ENCODE measurements around the gene PTMA. TPM values are rescaled to one million over a fixed set of nuclear protein-coding genes. Genes with fewer than 3 reads are reported as not detected.

PTMA gene
- total RNA-seq, 2 experiments from 2014 or later: 1,700 to 2,208 TPM

DNA sequence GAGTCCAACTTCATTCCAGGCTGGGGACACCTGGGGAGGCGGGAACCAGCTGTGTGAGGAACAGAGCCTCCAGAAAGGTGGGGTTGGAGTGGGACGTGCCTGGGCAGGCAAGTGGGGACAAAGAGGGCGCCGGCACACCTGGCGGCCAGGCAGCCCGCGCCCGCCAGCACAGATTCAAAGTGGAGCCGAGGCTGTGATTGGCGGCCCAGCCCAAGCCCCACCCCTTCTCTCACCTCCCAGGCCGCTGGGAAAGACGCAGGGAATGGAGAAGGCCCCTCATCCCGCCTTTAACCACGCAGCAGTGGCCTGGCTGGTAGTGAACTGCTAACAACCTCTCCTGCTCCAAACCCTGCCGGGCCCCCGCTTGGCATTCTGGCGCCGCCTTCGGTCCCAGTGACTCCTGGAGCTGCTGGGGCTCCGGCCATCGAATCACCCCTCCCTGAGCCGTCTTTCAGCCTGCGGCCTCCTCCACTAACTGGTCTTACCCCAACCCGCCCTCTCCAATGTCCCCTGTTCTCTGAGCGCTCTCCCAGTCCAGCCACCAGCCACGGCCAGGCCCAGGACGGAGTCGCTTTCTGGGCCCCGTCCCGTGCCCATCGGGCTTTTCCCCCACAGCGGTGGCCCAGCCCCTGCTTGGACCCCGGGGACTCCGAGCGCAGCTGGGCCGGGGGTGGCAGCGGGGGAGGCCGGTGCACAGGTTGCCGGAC, 27.9 kb upstream of the PTMA start:
- ChIA-PET POLR2A (no interaction called here), CTCF (interaction anchor here (0.8 to 8.2 kb wide), 6 partner anchors 8 to 68 kb away, joined by 3 to 64 read pairs (median 4); no protein-coding TSS in a partner anchor)
- peaks cover 15% of the 10 kb centered on the region for H3K27me3 Mint-ChIP-seq
- no peaks in the 10 kb centered on the region for H3K36me3 Mint-ChIP-seq (ENCODE audit: low read depth)
- H3K9me3 Mint-ChIP-seq: no peaks in the 10 kb centered on the region
- H3K27ac Mint-ChIP-seq: no peak overlapping the region
- DNase-seq: no peak
- peaks cover 14% of the 10 kb centered on the region for H3K4me1 Mint-ChIP-seq
- H3K4me3 Mint-ChIP-seq: peak overlapping the region; percentile 36

DNA sequence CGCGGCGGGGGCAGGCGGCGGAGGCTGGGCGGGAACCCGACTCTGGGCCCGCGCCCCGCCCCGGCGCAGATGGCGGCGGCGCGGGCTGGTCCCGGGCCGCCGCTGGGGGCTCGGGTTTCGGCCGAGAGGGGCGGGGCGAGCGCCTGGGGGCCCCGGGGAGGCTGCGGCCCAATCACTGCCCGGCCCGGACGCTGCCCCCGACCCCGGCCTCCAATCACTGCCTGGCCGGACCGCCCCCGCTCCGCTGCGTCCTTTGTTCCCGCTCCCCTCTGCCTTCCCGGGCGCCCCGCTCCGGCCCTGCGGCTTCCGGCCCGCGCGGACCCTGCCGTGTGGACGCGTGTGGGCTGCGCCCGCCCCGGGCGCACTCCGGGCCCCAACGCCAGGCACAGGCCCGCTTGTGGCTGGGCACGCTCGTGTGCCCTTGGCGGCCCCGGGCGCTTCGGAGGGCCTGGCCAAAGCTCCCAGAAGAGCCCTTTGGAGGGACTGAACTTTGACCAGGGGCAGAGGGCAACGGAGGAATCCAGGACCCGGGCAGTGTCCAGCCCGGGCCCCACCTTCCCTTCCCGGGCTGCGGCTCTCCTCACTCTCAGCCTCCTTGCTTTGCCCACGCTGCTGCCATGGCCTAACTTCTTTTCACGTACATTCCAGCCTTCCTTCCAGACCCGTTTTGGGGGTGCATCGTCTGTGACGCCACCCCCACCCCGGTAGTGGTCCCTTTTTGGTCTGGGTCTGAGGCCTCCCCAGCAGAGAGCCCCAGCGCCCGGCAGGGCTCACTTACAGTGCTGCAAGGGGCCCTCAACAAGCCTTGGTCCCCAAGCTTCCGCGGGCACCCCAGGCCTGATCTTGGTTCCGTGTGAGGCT, 27.1 kb upstream of the PTMA start:
- Mint-ChIP-seq H3K9me3 (no peaks in the 10 kb centered on the region), H3K27ac (peak overlapping the region; percentile 74), H3K36me3 (ENCODE audit: low read depth) (no peaks in the 10 kb centered on the region), H3K4me1 (peaks cover 12% of the 10 kb centered on the region), H3K27me3 (peaks cover 15% of the 10 kb centered on the region), H3K4me3 (peak overlapping the region; percentile 36)
- POLR2A ChIA-PET: no interaction called here
- CTCF ChIA-PET: interaction anchor here (1.3 to 8.2 kb wide), 4 partner anchors 9 to 34 kb away, joined by 3 to 64 read pairs (median 6); no protein-coding TSS in a partner anchor
- DNase-seq: no peak

DNA sequence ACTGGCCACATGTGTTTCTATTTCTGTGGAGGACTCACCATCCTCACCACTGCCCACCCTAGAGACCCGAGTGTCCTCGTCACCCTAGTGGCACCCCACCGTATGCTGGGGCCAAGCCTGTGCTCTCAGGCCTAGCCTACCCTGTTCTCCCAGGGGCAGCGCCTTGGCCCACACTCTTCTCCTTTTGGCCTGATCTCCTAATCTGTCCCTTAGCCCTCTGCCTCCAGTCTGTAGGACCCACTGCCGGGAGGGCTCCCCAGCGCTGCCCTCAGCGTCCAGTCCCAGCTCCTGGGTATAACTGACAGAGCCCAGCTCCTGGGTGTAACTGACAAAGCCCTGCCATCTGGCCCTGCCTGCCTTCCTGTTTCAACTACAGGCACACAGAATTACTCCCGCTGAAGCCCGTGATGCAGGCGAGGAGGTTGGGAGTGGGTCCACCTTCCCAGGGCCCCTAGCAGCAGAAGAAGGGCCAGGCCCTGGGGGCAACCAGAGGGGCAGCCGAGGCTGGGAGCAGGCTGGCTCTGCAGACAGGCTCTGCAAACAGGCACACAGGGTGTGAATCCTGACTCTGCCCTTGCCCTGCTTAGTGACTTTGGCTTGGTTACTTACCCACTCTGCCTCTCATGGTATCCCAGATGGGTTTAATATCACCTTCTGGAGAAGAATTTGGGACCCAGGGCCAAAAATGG, 25.6 kb upstream of the PTMA start:
- Mint-ChIP-seq H3K4me1 (peaks cover 14% of the 10 kb centered on the region), H3K9me3 (no peaks in the 10 kb centered on the region), H3K36me3 (ENCODE audit: low read depth) (no peaks in the 10 kb centered on the region), H3K4me3 (no peak overlapping the region), H3K27me3 (peaks cover 15% of the 10 kb centered on the region), H3K27ac (peak overlapping the region; percentile 60)
- no peak for DNase-seq
- CTCF ChIA-PET: interaction anchor here (1.5 to 8.2 kb wide), 5 partner anchors 8 to 32 kb away, joined by 7 to 64 read pairs (median 15); partner anchors contain the start of gene PTMA
- POLR2A ChIA-PET: no interaction called here

DNA sequence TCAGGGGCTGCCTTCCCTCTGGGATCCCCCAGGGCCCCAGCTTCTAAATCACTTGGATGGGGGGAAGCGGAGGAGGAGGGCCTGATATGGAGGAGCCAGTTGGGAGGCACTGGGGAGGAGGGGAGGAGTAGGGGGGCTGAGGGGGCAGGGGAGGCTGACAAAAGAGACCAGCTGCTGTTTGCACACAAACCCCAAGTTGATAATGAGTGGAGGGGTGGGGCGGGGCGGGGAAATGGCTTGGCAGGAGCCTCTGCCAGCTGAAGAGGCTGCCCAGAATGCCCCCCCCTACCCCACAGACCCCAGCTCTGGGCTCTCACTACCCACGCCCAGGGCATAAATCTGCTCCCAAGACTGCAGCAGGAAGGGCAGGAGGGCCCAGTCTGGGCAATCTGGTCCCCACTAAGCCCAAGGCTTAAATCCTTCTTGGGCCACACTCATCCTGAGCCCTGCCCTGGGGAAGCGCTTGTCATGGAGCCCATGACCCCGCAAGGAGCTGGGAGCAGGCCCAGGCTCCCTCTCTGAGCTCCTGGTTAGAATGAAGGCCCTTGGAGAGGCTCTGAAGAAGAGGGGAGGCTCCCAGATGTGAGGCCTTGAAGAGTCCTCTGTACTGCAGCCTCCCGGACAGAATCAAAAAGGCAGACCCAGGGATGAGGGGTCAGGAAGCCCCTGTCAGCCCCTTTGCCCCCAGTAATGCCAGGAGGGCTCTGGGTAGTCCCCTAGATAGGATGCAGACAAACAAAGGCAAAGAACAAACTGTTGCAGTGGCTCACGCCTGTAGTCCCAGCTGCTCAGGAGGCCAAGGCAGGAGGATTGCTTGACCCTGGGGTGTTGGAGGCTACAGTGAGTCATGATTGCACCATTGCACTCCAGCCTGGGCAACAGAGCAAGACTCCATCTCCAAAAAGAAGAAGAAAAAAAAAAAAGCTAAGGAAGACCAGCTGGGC, 24.8 kb upstream of the PTMA start:
- peaks cover 15% of the 10 kb centered on the region for H3K27me3 Mint-ChIP-seq
- DNase-seq: no peak
- H3K9me3 Mint-ChIP-seq: no peaks in the 10 kb centered on the region
- H3K27ac Mint-ChIP-seq: peak overlapping the region; percentile 46
- H3K4me3 Mint-ChIP-seq: no peak overlapping the region
- ChIA-PET POLR2A (no interaction called here), CTCF (interaction anchor here (1.4 to 8.2 kb wide), 6 partner anchors 9 to 72 kb away, joined by 3 to 64 read pairs (median 12); partner anchors contain the start of gene PTMA)
- no peaks in the 10 kb centered on the region for H3K36me3 Mint-ChIP-seq (ENCODE audit: low read depth)
- peaks cover 13% of the 10 kb centered on the region for H3K4me1 Mint-ChIP-seq

DNA sequence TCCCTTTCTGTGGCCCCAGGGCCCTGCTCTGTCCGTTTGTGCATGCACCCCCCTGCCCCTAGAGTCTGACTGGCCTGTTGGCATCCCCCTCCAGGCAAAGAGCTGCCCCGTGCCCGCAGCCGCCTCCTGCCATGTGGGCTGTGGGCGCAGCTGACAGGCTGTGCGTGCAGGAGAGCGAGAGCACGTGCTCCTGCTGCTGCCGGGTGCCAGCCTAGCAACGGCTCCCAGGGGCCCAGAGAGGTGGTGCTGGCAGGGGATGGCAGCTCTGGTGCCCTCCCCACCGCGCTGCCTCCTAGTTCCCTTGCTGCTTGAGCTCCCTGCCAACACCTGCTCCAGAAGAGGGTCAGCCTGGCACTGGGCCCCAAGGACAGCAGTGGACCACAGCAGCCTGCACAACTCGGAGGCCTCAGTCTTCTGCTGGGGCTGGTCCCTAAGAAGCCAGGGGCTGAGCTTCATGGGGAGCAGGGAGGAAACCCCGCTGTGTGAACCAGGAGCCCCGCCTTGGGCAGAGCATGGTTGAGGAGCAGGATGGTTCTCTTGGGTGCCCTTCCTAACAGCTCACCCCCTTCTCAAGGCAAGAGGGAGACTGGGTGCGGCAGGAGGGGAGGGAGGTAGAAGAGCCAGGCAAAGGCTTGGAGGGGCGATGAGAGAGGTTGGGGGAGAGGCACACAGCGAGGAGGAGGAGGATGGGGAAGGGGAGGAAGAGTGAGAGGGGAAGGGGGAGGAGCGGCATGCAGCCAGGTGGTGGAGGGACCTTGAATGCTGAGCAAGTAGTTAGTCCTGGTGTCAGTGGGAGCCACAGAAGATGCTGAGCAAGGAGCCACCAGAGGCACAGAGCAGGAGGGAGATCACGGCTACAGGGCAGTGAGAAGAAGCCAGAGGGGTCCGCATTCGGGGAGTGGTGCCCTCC, 23.8 kb upstream of the PTMA start:
- H3K4me3 Mint-ChIP-seq: no peak overlapping the region
- no peaks in the 10 kb centered on the region for H3K9me3 Mint-ChIP-seq
- no peak for DNase-seq
- ChIA-PET POLR2A (interaction anchor here (0.9 kb wide), 1 partner anchor 26 kb away, joined by 3 read pairs; no protein-coding TSS in a partner anchor), CTCF (interaction anchor here (0.8 to 8.2 kb wide), 10 partner anchors 10 to 73 kb away, joined by 3 to 64 read pairs (median 8); partner anchors contain the start of gene PTMA)
- H3K4me1 Mint-ChIP-seq: peaks cover 13% of the 10 kb centered on the region
- no peaks in the 10 kb centered on the region for H3K36me3 Mint-ChIP-seq (ENCODE audit: low read depth)
- H3K27me3 Mint-ChIP-seq: peaks cover 15% of the 10 kb centered on the region
- no peak overlapping the region for H3K27ac Mint-ChIP-seq

DNA sequence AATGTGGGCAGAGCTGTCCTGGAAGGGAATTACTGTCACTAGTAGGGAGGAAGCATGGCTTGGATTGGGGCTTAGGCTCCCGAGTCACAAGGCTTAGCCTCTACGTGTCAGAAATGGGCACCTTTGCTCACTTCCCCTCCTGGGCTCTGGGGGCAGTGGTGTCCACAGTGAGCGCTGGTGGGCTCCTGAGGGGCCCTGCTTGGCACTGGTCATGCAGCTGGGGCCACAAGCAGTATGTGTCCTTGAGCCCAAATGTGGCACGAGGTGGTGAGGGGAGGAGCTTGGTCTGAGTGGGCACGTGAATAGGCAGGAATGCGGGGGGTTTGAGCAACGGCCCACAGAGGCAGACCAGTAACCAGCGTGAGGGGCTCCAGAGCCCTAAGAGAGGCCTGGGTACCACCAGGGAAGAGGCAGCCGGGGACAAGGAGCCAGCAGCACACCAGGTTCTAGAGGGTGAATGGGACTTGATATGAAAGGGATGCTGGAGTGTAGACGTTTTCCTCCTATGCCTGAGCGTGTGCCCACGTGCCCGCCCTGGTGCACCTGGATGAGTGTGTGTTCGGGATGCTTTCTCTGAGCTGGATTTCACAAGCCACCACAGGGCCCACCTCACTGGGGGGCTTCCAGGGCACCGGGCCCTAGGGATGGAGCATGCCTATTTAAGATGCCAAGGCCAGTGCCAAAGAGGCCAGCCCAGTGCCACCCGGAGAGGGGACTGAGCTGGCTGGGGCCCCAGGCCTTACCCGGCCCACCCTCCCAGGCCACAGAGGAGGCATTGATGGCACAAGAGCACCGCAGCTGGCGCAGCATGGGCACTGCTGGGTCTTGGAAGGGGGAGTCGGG, 22.8 kb upstream of the PTMA start:
- ChIA-PET CTCF (interaction anchor here (0.8 to 8.2 kb wide), 10 partner anchors 8 to 74 kb away, joined by 3 to 64 read pairs (median 10); partner anchors contain the start of gene PTMA), POLR2A (no interaction called here)
- no peak for DNase-seq
- Mint-ChIP-seq H3K9me3 (no peaks in the 10 kb centered on the region), H3K27ac (peak overlapping the region; percentile 25), H3K36me3 (ENCODE audit: low read depth) (no peaks in the 10 kb centered on the region), H3K27me3 (peaks cover 14% of the 10 kb centered on the region), H3K4me1 (peaks cover 13% of the 10 kb centered on the region), H3K4me3 (no peak overlapping the region)

DNA sequence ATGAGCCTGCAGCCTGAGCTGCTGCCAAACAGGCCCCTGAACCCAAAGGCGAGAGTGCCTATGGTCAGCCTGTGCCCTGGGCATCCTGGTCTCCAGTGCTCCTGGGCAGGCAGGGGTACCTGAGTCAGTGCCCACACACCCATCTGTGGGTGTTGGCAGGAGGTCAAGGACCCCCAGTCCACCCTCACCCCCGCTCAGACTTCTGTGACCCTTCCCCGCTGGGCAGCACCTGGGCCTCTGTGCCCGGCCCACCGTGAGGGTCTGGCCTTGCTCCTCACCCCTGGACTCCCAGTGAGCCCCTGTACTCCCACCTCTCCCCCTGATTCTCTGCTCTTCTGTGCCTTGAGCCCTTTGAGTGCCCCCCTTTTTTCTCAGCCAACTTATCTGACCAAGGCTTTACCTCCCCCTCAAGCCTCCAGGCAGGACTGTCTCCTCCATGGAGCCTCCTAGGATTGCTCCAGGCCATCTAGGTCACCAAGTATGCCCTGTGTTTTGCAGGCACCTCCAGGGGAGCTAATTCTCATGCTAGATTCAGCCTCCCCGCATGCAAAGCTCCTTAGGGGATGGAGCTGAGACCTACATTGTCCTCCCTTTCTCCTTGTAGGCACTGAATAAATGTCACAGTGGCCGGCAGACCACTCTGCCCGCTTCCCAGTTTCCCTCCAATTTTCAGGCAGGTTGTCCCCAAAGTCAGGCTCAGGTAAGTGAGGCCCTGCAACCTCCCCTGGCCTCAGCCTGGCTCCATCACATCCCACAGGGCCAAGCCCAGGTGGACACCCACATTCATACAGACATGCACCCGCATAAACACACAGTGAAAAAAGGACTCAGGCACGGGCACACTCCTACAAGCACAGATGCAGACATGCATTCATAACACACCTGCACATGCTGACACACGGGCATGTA, 21.9 kb upstream of the PTMA start:
- peaks cover 12% of the 10 kb centered on the region for H3K27me3 Mint-ChIP-seq
- H3K36me3 Mint-ChIP-seq (ENCODE audit: low read depth): no peaks in the 10 kb centered on the region
- H3K4me1 Mint-ChIP-seq: peaks cover 12% of the 10 kb centered on the region
- no peaks in the 10 kb centered on the region for H3K9me3 Mint-ChIP-seq
- ChIA-PET POLR2A (no interaction called here), CTCF (interaction anchor here (0.5 to 8.2 kb wide), 10 partner anchors 8 to 1638 kb away, joined by 3 to 64 read pairs (median 8); partner anchors contain the start of gene PTMA)
- no peak overlapping the region for H3K27ac Mint-ChIP-seq
- no peak overlapping the region for H3K4me3 Mint-ChIP-seq
- no peak for DNase-seq

DNA sequence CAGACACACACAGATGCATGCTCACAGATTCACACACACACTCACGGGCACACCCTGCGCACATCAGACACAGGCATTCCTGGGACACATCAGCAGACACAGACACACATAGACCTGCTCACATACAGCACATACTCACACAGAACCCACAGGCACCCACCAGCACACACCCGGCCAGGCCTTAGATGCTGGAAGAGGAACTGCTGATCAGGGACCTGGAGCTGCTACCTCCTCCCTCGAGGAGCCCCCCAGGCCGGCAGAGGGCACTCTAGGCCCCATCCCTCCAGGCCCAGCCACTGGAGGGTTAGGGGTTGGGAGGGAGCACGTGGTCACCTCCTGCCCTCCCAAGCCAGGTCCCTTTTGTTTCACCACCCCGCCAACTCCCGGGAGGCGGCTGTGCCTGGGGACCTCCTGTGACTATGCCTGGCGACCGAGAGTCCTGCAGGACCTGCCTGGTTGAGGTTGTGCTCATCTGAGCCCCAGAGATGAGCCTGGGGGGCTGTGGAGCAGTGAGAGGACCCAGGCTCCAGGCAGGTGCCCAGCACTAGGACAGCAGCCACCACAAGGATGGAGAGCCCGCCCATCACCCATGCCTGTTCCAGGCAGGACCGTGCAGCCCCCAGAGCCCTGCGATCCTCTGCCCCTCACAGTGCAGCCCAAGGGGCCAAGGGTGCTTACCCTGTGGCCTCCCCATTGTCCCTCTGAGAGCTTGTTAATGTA, 21.0 kb upstream of the PTMA start:
- peaks cover 5% of the 10 kb centered on the region for H3K27me3 Mint-ChIP-seq
- no peak overlapping the region for H3K27ac Mint-ChIP-seq
- peaks cover 10% of the 10 kb centered on the region for H3K4me1 Mint-ChIP-seq
- peak; percentile 54 for DNase-seq
- no peaks in the 10 kb centered on the region for H3K9me3 Mint-ChIP-seq
- H3K36me3 Mint-ChIP-seq (ENCODE audit: low read depth): no peaks in the 10 kb centered on the region
- ChIA-PET POLR2A (no interaction called here), CTCF (interaction anchor here (0.5 to 8.2 kb wide), 9 partner anchors 9 to 1637 kb away, joined by 3 to 64 read pairs (median 4); partner anchors contain the start of gene PTMA)
- H3K4me3 Mint-ChIP-seq: no peak overlapping the region

DNA sequence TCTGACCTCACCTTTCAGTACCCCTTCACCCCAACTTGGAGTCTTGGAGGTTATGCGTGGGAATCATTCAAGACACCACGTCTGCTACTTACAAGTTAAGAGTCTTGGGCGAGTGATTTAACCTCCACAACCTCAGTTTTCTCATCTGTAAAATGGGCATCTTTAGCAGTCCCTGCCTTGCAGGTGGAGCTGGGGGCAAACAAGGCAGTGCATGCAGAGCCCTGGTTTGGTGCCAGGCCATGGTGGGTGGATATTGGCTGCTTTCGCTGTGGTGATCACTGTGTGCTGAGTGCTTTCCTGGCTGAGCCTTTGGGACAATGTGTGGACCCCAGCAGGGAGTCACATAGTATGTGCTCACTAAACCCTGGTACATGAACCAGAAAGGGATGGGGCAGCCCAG, 20.4 kb upstream of the PTMA start:
- Mint-ChIP-seq H3K36me3 (ENCODE audit: low read depth) (no peaks in the 10 kb centered on the region), H3K9me3 (no peaks in the 10 kb centered on the region), H3K27ac (no peak overlapping the region), H3K4me3 (no peak overlapping the region), H3K27me3 (no peaks in the 10 kb centered on the region), H3K4me1 (peaks cover 8% of the 10 kb centered on the region)
- ChIA-PET POLR2A (no interaction called here), CTCF (interaction anchor here (0.7 to 8.2 kb wide), 6 partner anchors 10 to 27 kb away, joined by 3 to 64 read pairs (median 4); no protein-coding TSS in a partner anchor)
- no peak for DNase-seq

Data from activated CD4-positive, alpha-beta T cell treated with anti-CD3 and anti-CD28 coated beads, Interleukin-2, amount 10 ng/mL, durations not matched to agents 7 days and 5 days (primary cell).